BJ (cell line): ENCODE data around the gene RLN3. TPM values are rescaled to one million over a fixed set of nuclear protein-coding genes. Genes with fewer than 3 reads are reported as not detected.
"Not testable (repeated sequence)": the region's sequence is repeated elsewhere in the genome, so short reads cannot be mapped to it uniquely, and the experiment has no call there.

Experiments used
- CTCF ChIA-PET: fragments of 350-600 bp; formaldehyde crosslinking; extraction: SDS; loops from one replicate; lab custom pipeline; 2021; ENCODE audit warnings: antibody characterized with exemption, inconsistent platforms; lab: Yijun Ruan, JAX
- POLR2A ChIA-PET: fragments of 300-600 bp; sonication (Branson Sonifier 250); formaldehyde crosslinking; extraction: SDS; loops from one replicate; lab custom pipeline; 2021; ENCODE audit warnings: antibody characterized with exemption; lab: Charles Lee
- DNase-seq: peaks from one replicate; pipeline ENCODE4 v3.0.0-alpha.2; 2011; ENCODE audit warnings: low read depth
- H3K27me3 ChIP-seq: 2 replicates; pipeline ENCODE4 v1.6.0; 2011; ENCODE audit warnings: low read length; ENCODE audit not compliant: control insufficient read depth, insufficient read depth
- H3K36me3 ChIP-seq: 2 replicates; pipeline ENCODE4 v1.5.1; 2011; ENCODE audit warnings: low read length; ENCODE audit not compliant: control insufficient read depth, insufficient read depth
- H3K4me3 ChIP-seq: 2 replicates; pipeline ENCODE4 v1.5.1; 2011; ENCODE audit warnings: low read depth, mild to moderate bottlenecking, control low read depth, low read length
- CTCF ChIP-seq: IDR thresholded peaks from 2 replicates; pipeline ENCODE4 v1.5.1; 2011; ENCODE audit warnings: low read depth, mild to moderate bottlenecking, control low read depth, inconsistent platforms, low read length, moderate library complexity; ENCODE audit not compliant: insufficient read depth
- polyA plus RNA-seq: library from polyadenylated mRNA; depleted of rRNA; stranded (reverse); fragments of >200 nt; gene quantifications from 2 replicates; pipeline ENCODE4 v1.2.3, GENCODE V29; 2011

Gene RLN3
- polyA plus RNA-seq, 1 experiment: not detected

- peak; percentile 61 for TF ChIP-seq CTCF
- POLR2A ChIA-PET: interaction anchor here (0.6 kb wide), 1 partner anchor 30 kb away, joined by 4 read pairs; no protein-coding TSS in a partner anchor
- H3K4me3 ChIP-seq, H3K36me3 ChIP-seq, H3K27me3 ChIP-seq, DNase-seq: not testable (repeated sequence)
- CTCF ChIA-PET: interaction anchor here (0.7 to 4.1 kb wide), 21 partner anchors 8 to 168 kb away, joined by 3 to 23 read pairs (median 4); partner anchors contain the start of genes DCAF15, IL27RA and MISP3
Measured at GRCh38 chr19:14042659-14043608, 15.0 kb downstream of the RLN3 start.

DNA sequence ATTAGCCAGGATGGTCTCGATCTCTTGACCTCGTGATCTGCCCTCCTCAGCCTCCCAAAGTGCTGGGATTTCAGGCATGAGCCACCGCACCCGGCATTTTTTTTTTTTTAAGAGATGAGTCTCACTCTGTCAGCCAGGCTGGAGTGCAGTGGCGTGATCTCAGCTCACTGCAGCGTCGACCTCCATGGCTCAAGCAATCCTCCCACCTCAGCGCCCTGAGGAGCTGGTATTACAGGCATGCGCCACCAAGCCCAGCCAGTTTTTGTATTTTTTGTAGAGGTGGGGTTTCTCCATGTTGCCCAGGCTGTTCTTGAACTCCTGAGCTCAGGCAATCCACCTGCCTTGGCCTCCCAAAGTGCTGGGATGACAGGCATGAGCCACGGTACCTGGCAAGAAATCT, 19.9 kb downstream of the RLN3 start:
- DNase-seq, H3K27me3 ChIP-seq, H3K4me3 ChIP-seq, POLR2A ChIA-PET, H3K36me3 ChIP-seq: not testable (repeated sequence)
- CTCF ChIA-PET: interaction anchor here (0.7 to 3.5 kb wide), 11 partner anchors 12 to 451 kb away, joined by 3 to 20 read pairs (median 4); partner anchors contain the start of gene IL27RA

GRCh38 chr19:14048443-14049153, 20.6 kb downstream of the RLN3 start:
- DNase-seq: no peak
- no peaks in the 10 kb centered on the region for H3K36me3 ChIP-seq
- ChIA-PET POLR2A (no interaction called here), CTCF (interaction anchor here (0.7 to 3.5 kb wide), 13 partner anchors 11 to 452 kb away, joined by 3 to 20 read pairs (median 4); partner anchors contain the start of genes IL27RA and MISP3)
- peak; percentile 89 for TF ChIP-seq CTCF
- no peaks in the 10 kb centered on the region for H3K27me3 ChIP-seq
- no peak overlapping the region for H3K4me3 ChIP-seq

DNA sequence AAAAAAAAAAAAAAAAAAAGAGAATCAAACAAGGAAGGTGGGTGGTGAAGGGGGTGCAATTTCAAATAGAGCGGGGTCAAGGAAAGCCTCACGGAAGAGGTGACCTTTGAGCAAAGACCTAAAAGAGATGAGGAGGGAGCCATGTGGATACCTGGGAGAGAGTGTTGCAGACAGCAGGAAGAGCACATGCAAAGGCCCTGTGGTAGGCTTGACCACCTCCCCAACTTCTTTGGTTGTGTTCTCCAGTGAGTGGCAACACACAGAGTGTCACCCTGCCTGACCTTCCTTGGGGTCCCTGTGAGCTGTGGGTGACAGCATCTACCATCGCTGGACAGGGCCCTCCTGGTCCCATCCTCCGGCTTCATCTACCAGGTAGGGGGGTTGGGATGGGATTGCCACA, 22.6 kb downstream of the RLN3 start:
- ChIA-PET POLR2A (no interaction called here), CTCF (interaction anchor here (0.6 to 2.6 kb wide), 5 partner anchors 8 to 170 kb away, joined by 3 to 10 read pairs (median 7); no protein-coding TSS in a partner anchor)
- no peak for TF ChIP-seq CTCF
- no peak for DNase-seq
- no peak overlapping the region for H3K4me3 ChIP-seq
- no peaks in the 10 kb centered on the region for H3K36me3 ChIP-seq
- H3K27me3 ChIP-seq: no peaks in the 10 kb centered on the region

DNA sequence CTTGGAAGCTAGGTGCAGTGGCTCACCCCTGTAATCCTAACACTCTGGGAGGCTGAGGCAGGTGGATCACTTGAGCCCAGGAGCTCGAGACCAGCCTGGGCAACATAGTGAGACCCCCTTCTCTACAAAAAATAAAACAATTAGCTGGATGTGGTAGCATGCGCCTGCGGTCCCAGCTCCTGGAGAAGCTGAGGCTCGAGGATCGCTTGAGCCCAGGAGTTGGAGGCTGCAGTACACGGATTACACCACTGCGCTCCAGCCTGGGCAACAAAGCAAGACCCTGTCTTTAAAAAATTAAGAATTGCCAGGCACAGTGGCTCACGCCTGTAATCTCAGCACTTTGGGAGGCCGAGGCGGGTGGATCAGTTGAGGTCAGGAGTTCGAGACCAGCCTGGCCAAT, 23.0 kb downstream of the RLN3 start:
- H3K27me3 ChIP-seq, H3K4me3 ChIP-seq, H3K36me3 ChIP-seq, POLR2A ChIA-PET, DNase-seq: not testable (repeated sequence)
- CTCF ChIA-PET: interaction anchor here (0.6 to 1.6 kb wide), 7 partner anchors 8 to 165 kb away, joined by 3 to 10 read pairs (median 3); partner anchors contain the start of gene IL27RA
